AG09309 (cell line): Measurements from ENCODE around the gene EIF4G1.

Experiments
- DNase-seq: peaks from one replicate; pipeline ENCODE4 v3.0.0-alpha.2; 2010; ENCODE audit warnings: low read depth
- H3K4me3 ChIP-seq: 2 replicates; pipeline ENCODE4 v1.5.1; 2011; ENCODE audit warnings: mild to moderate bottlenecking, low read depth, low read length, moderate library complexity; ENCODE audit not compliant: control insufficient read depth
- CTCF ChIP-seq: IDR thresholded peaks from 2 replicates; pipeline ENCODE4 v1.5.1; 2011; ENCODE audit warnings: mild to moderate bottlenecking, low read depth, low read length, inconsistent platforms; ENCODE audit not compliant: insufficient read depth, control insufficient read depth; ENCODE audit errors: missing control alignments

EIF4G1 gene

GRCh38 chr3:184283681-184284080 is 30.7 kb upstream of the EIF4G1 start:
- no peak overlapping the region for H3K4me3 ChIP-seq
- no peak for TF ChIP-seq CTCF
- no peak for DNase-seq

- TF ChIP-seq CTCF, result peak; percentile 58
- DNase-seq, result peak; percentile 34
- H3K4me3 ChIP-seq, result no peak overlapping the region
Observed at GRCh38 chr3:184284696-184285095, 29.7 kb upstream of the EIF4G1 start.

- DNase-seq, result no peak
- H3K4me3 ChIP-seq, result no peak overlapping the region
- peak; percentile 70 for TF ChIP-seq CTCF
Observed at GRCh38 chr3:184289426-184289938, 24.9 kb upstream of the EIF4G1 start.

GRCh38 chr3:184290331-184290730 is 24.1 kb upstream of the EIF4G1 start:
- TF ChIP-seq CTCF, result no peak
- no peak overlapping the region for H3K4me3 ChIP-seq
- no peak for DNase-seq

GRCh38 chr3:184291044-184291737 is 23.2 kb upstream of the EIF4G1 start:
- no peak for DNase-seq
- no peak for TF ChIP-seq CTCF
- H3K4me3 ChIP-seq, result no peak overlapping the region

- DNase-seq, result no peak
- TF ChIP-seq CTCF, result no peak
- no peak overlapping the region for H3K4me3 ChIP-seq
Observed at GRCh38 chr3:184291738-184292445, 22.5 kb upstream of the EIF4G1 start.

- no peak for DNase-seq
- no peak overlapping the region for H3K4me3 ChIP-seq
- no peak for TF ChIP-seq CTCF
Observed at GRCh38 chr3:184295771-184296170, 18.6 kb upstream of the EIF4G1 start.
